KMS-11 (cell line): ENCODE data around the gene LRRC4C.

Experiments
- H2AFZ ChIP-seq: fragments of 200-600 bp; sonication (generic); 2 replicates; pipeline ENCODE4 v1.6.1; 2016; ENCODE audit warnings: antibody characterized with exemption, mixed run types, low read depth
- H3K27ac ChIP-seq: fragments of 200-600 bp; sonication (generic); 2 replicates; pipeline ENCODE4 v1.6.1; 2016; ENCODE audit warnings: mild to moderate bottlenecking, mixed run types
- H3K27me3 ChIP-seq: fragments of 200-600 bp; sonication (generic); 2 replicates; pipeline ENCODE4 v1.6.1; 2017; ENCODE audit warnings: mild to moderate bottlenecking, low read depth, mixed run types, moderate library complexity; ENCODE audit not compliant: insufficient read depth
- H3K36me3 ChIP-seq: fragments of 200-600 bp; sonication (generic); 2 replicates; pipeline ENCODE4 v1.6.1; 2017; ENCODE audit warnings: mild to moderate bottlenecking, mixed run types; ENCODE audit not compliant: insufficient read depth
- H3K4me1 ChIP-seq: fragments of 200-600 bp; sonication (generic); 2 replicates; pipeline ENCODE4 v1.6.1; 2016; ENCODE audit warnings: mild to moderate bottlenecking, low read depth, mixed run types; ENCODE audit not compliant: poor library complexity, severe bottlenecking
- H3K4me2 ChIP-seq: fragments of 200-600 bp; sonication (generic); 2 replicates; pipeline ENCODE4 v1.7.0; 2016; ENCODE audit warnings: mild to moderate bottlenecking, mixed run types
- H3K4me3 ChIP-seq: fragments of 200-600 bp; sonication (generic); IDR thresholded peaks from 2 replicates; pipeline ENCODE4 v1.6.1; 2017; ENCODE audit warnings: low read depth, low read length, mixed read lengths; ENCODE audit not compliant: insufficient read depth
- H3K79me2 ChIP-seq: fragments of 200-600 bp; sonication (generic); 2 replicates; pipeline ENCODE4 v1.6.1; 2016; ENCODE audit warnings: low read depth, mixed run types; ENCODE audit not compliant: insufficient read depth
- H3K9ac ChIP-seq: fragments of 200-600 bp; sonication (generic); 2 replicates; pipeline ENCODE4 v1.6.1; 2016; ENCODE audit warnings: mild to moderate bottlenecking, mixed run types
- H4K20me1 ChIP-seq: fragments of 200-600 bp; sonication (generic); 2 replicates; pipeline ENCODE4 v1.6.1; 2016; ENCODE audit warnings: mild to moderate bottlenecking, mixed run types; ENCODE audit not compliant: insufficient read depth
- TF ChIP-seq, protein P1 (sequence below): fragments of 200-600 bp; sonication (generic); conservative IDR thresholded peaks from 2 replicates; pipeline ENCODE4 v1.6.1; 2017; ENCODE audit warnings: low read depth, mild to moderate bottlenecking, antibody characterized with exemption, low read length, moderate library complexity, mixed read lengths

LRRC4C gene

DNA sequence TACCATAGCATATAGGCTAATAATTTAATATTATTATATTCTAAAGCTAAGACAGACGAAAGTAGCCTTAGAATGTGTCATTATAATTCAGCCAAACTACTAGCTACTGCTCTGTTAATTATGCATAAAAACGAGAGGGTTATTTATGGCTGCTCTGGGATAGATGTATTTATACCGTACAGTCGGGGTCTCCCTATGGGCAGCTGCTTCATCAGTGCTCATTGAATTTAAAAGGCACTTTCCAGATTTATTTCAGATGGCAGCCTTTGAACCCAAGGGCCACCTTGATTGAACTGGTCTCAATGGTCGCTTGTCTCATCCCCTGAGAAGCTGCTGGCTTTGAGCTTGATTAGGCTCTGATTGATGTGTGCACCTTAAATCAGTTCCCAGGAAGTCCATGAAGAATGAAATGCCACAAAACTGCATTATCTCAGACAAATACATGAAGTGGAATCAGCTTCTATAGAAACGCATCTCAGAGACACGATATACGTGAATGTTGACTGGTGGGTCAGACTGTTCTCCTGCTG lies 377.6 kb downstream of the LRRC4C start:
- TF ChIP-seq, protein P1, sequence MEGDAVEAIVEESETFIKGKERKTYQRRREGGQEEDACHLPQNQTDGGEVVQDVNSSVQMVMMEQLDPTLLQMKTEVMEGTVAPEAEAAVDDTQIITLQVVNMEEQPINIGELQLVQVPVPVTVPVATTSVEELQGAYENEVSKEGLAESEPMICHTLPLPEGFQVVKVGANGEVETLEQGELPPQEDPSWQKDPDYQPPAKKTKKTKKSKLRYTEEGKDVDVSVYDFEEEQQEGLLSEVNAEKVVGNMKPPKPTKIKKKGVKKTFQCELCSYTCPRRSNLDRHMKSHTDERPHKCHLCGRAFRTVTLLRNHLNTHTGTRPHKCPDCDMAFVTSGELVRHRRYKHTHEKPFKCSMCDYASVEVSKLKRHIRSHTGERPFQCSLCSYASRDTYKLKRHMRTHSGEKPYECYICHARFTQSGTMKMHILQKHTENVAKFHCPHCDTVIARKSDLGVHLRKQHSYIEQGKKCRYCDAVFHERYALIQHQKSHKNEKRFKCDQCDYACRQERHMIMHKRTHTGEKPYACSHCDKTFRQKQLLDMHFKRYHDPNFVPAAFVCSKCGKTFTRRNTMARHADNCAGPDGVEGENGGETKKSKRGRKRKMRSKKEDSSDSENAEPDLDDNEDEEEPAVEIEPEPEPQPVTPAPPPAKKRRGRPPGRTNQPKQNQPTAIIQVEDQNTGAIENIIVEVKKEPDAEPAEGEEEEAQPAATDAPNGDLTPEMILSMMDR = no peak
- no peaks in the 10 kb centered on the region for H3K4me1 ChIP-seq

DNA sequence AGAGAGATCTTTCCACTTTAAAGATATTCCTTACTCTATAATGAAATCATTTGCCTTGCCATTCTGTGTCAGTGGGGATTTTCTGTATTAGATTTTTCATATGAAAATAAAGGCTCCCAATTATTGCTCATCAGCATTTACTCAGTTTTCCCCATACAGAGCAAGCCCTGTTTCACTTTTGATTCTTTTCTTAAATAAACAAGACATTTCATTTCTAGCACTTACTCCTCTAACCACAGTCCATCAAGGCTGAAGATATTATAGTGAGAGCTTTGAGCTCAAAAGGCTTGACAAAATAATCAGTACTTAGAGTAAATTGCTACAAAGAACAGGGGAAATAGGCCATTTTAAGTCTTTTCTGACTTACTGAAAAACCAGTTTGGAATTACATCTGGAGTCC lies 385.1 kb downstream of the LRRC4C start:
- H3K27ac ChIP-seq = no peak overlapping the region; the same call in 1 of the 2 replicates
- H3K4me1 ChIP-seq = peaks cover 14% of the 10 kb centered on the region
- peak overlapping the region; percentile 55 for H3K4me2 ChIP-seq
- H2AFZ ChIP-seq = 0 out of 2 replicates have a peak overlapping the region, but pooled peaks have one; percentile 15
- H3K27me3 ChIP-seq = no peaks in the 10 kb centered on the region
- H3K9ac ChIP-seq = no peak overlapping the region
- no peaks in the 10 kb centered on the region for H3K79me2 ChIP-seq
- no peaks in the 10 kb centered on the region for H3K36me3 ChIP-seq
- no peaks in the 10 kb centered on the region for H4K20me1 ChIP-seq
- no peak overlapping the region for H3K4me3 ChIP-seq
- TF ChIP-seq, protein P1 = no peak

More for the DNA sequence above, 377.6 kb downstream of the LRRC4C start:
- no peak overlapping the region for H3K4me2 ChIP-seq
- H3K79me2 ChIP-seq = no peaks in the 10 kb centered on the region
- no peaks in the 10 kb centered on the region for H3K27me3 ChIP-seq
- H3K9ac ChIP-seq = no peak overlapping the region
- no peak overlapping the region for H3K27ac ChIP-seq
- no peaks in the 10 kb centered on the region for H3K36me3 ChIP-seq
- no peak overlapping the region for H3K4me3 ChIP-seq
- no peak overlapping the region for H2AFZ ChIP-seq
- no peaks in the 10 kb centered on the region for H4K20me1 ChIP-seq

DNA sequence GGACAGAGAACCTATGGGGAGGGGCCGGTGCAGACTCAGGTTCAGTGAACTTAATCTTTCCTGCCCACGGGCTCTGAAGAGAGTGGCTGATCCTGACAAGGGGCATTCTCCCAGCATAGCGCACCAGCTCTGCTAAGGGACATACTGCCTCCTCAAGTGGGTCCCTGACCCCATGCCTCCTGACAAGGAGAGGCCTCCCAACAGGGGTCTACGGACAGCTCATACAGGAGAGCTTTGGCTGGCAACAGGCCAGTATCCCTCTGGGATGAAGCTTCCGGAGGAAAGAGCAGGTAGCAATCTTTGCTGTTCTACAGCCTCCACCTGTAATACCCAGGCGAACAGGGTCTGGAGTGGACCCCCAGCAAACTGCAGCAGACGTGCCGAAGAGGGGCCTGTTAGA lies 394.0 kb downstream of the LRRC4C start:
- Histone ChIP-seq H3K36me3 (no peaks in the 10 kb centered on the region), H3K4me3 (no peak overlapping the region), H4K20me1 (no peaks in the 10 kb centered on the region), H3K27me3 (no peaks in the 10 kb centered on the region), H2AFZ (no peak overlapping the region), H3K4me2 (no peak overlapping the region), H3K79me2 (no peaks in the 10 kb centered on the region), H3K27ac (no peak overlapping the region), H3K9ac (no peak overlapping the region), H3K4me1 (no peaks in the 10 kb centered on the region)
- TF ChIP-seq, protein P1 = no peak

DNA sequence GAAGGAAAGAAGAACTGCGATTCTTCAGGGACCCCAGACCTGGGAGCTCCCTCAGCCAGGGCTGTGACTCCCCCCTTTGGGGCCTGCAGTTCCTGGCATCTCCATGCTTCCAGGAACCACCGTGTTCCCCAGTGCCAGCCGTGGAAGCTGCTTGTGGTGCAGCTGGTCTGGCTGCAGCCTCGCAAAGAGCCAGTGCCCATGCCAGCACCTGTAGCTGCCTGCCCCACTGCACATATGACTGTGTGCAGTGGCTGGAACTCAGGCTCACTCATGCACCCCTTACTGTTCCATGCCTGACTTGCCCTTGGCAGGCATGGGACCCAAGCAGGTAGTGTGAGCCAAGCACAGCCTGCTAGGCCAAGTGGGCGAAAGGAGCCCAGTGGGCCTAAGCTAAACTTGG lies 401.3 kb downstream of the LRRC4C start:
- Histone ChIP-seq H3K9ac (no peak overlapping the region), H2AFZ (no peak overlapping the region), H3K4me3 (no peak overlapping the region), H3K27me3 (no peaks in the 10 kb centered on the region), H3K4me2 (no peak overlapping the region), H3K4me1 (no peaks in the 10 kb centered on the region), H3K27ac (no peak overlapping the region), H4K20me1 (no peaks in the 10 kb centered on the region), H3K36me3 (no peaks in the 10 kb centered on the region), H3K79me2 (no peaks in the 10 kb centered on the region)
- TF ChIP-seq, protein P1 = no peak
